LNCaP clone FGC (cell line): ENCODE measurements around the gene HSDL2.
A peak's percentile ranks its signal among the peaks of the same experiment; 100 is the strongest.

Source experiments
- DNase-seq: peaks from one replicate; pipeline ENCODE4 v3.0.0-alpha.2; 2011; ENCODE audit warnings: low read depth
- H3K4me3 ChIP-seq: 2 replicates; pipeline ENCODE4 v1.5.1; 2011; ENCODE audit warnings: mild to moderate bottlenecking, low read depth, low read length, control low read depth
- CTCF ChIP-seq: IDR thresholded peaks from 2 replicates; pipeline ENCODE4 v1.5.1; 2012; ENCODE audit warnings: mild to moderate bottlenecking; ENCODE audit not compliant: control insufficient read depth, insufficient read depth; ENCODE audit errors: extremely low read depth

HSDL2 gene

GRCh38 chr9:112380102-112380824 is at the start of gene HSDL2:
Gene HSDL2 (plus strand): TSS chr9:112380108. CDS start chr9:112380164, 56 bp downstream.
- peak within 1 kb of the TSS; percentile 65 for H3K4me3 ChIP-seq
- TF ChIP-seq CTCF = no peak
- no peak for DNase-seq

DNA sequence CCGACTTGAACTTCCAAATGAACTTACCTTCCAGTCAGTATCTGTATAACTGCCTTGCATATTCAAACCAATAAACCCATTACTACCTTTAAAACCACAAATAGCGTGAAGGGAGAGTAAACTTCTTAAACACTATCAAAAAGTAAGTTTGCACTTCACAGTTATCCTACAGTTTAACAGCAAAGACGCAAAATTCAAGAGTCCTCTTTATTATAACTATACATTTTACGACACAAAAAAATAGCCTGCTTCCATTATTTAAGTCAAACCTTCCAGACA is 48.3 kb upstream of the HSDL2 start:
- TF ChIP-seq CTCF = no peak
- H3K4me3 ChIP-seq = no peak overlapping the region
- DNase-seq = no peak

- no peak for DNase-seq
Observed at GRCh38 chr9:112332214-112332613, 47.7 kb upstream of the HSDL2 start.

GRCh38 chr9:112332674-112332976 is 47.3 kb upstream of the HSDL2 start:
- H3K4me3 ChIP-seq = peak overlapping the region; percentile 87
- DNase-seq = no peak
- no peak for TF ChIP-seq CTCF

More at GRCh38 chr9:112332214-112332613, 47.7 kb upstream of the HSDL2 start:
- TF ChIP-seq CTCF = no peak
- H3K4me3 ChIP-seq = peak overlapping the region; percentile 87

- DNase-seq = no peak
- peak within 1 kb of the TSS; percentile 87 for H3K4me3 ChIP-seq
- TF ChIP-seq CTCF = no peak
Observed at GRCh38 chr9:112332977-112333638, 46.8 kb upstream of the HSDL2 start, which contains the start of gene PTBP3. Gene PTBP3 (minus strand): TSS chr9:112333619. CDS start chr9:112297865, 35,754 bp downstream.

DNA sequence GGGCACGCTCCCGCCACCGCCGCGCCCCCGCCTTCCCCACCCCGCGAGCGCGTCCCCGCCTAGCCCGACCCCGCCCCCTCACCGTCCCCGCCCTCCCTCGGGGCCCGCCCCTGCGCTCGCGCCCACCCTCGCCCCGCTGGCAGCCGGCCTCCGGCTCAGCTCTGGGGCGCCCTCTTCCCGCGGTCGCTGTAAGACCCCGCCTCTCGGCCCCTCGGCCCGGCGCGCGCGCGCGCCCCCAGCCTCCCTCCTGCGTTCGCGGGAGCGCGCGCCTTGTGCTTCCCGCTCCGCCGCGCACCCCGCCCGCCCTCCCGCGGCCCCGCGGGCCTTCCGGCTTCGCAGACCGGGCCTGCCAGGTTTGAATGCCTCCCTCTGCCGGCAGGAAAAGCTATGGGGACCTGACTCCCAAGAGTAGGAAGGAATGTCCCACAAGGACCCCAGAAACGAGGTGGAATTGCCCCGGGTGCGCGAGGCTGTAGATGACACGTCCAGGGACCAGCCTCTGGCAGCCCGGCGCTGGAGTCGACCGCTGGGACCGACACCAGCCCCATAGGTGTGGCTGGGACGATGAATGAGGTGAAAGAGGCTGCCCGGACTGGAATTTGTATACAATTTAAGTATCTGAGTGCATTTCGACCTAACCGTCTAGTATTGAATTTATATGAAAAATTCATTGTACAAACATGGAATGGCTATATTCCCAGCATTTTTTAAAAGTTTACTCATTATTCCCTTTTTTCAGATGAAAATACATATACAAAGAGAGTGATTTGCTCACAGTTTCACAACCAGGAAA is 46.1 kb upstream of the HSDL2 start:
- H3K4me3 ChIP-seq = peak overlapping the region; percentile 87
- TF ChIP-seq CTCF = peak; percentile 57
- DNase-seq = peak; percentile 73
